ENCODE results near the gene NRXN3. TPM values are rescaled to one million over a fixed set of nuclear protein-coding genes. Genes with fewer than 3 reads are reported as not detected.

Gene NRXN3
- polyA plus RNA-seq, 1 of the 3 experiments (the other 2 are of a cell fraction): 1.6 TPM

- no peaks in the 10 kb centered on the region for H3K9me3 ChIP-seq
- H3K9ac ChIP-seq: no peak overlapping the region
- no peaks in the 10 kb centered on the region for H3K9me2 ChIP-seq
- no peaks in the 10 kb centered on the region for H3K79me2 ChIP-seq (ENCODE audit: insufficient read depth)
- H3K27ac ChIP-seq (ENCODE audit: low read depth in 2 of 2, low read length in 1 of 2): no peak overlapping the region
- ChIA-PET CTCF (interaction anchor here (7.6 kb wide), 1 partner anchor 27 kb away, joined by 52 read pairs; no protein-coding TSS in a partner anchor), POLR2A (no interaction called here)
- H3K4me3 ChIP-seq (ENCODE audit: low read depth in 2 of 2, low read length in 1 of 2): no peak overlapping the region
- no peaks in the 10 kb centered on the region for H3K4me1 ChIP-seq (ENCODE audit: control insufficient read depth in 1 of 2, insufficient read depth in 2 of 2, low read depth in 1 of 2, low read length in 1 of 2)
- H2AFZ ChIP-seq (ENCODE audit: low read depth): no peak overlapping the region
- H3K36me3 ChIP-seq (replicated peaks in 1 of 2; ENCODE audit: control insufficient read depth in 1 of 2, insufficient read depth in 2 of 2, low read length in 1 of 2): no peaks in the 10 kb centered on the region
- no peaks in the 10 kb centered on the region for H3F3A ChIP-seq (replicated peaks; ENCODE audit: insufficient read depth)
- WGBS (ENCODE audit: low lambda C conversion rate): 34% methylated on average over 11 of the region's 11 CpGs
- no peak for DNase-seq
- TF ChIP-seq FOSL2 (IDR thresholded peaks at IDR 0.05; ENCODE audit: borderline replicate concordance, low read depth): no peak
- no peak for TF ChIP-seq SIN3A (IDR thresholded peaks at IDR 0.05; ENCODE audit: borderline replicate concordance, low read depth, low read length)
- TF ChIP-seq RXRA (IDR thresholded peaks at IDR 0.05; ENCODE audit: borderline replicate concordance, low read depth): no peak
- no peak for TF ChIP-seq POLR2AphosphoS5 (IDR thresholded peaks at IDR 0.05; ENCODE audit: low read depth, low read length)
- TF ChIP-seq, protein P1, sequence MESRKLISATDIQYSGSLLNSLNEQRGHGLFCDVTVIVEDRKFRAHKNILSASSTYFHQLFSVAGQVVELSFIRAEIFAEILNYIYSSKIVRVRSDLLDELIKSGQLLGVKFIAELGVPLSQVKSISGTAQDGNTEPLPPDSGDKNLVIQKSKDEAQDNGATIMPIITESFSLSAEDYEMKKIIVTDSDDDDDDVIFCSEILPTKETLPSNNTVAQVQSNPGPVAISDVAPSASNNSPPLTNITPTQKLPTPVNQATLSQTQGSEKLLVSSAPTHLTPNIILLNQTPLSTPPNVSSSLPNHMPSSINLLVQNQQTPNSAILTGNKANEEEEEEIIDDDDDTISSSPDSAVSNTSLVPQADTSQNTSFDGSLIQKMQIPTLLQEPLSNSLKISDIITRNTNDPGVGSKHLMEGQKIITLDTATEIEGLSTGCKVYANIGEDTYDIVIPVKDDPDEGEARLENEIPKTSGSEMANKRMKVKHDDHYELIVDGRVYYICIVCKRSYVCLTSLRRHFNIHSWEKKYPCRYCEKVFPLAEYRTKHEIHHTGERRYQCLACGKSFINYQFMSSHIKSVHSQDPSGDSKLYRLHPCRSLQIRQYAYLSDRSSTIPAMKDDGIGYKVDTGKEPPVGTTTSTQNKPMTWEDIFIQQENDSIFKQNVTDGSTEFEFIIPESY (IDR thresholded peaks at IDR 0.05; ENCODE audit: borderline replicate concordance, low read depth): no peak
- no peak for TF ChIP-seq MEF2A (IDR thresholded peaks at IDR 0.05; ENCODE audit: borderline replicate concordance, low read depth)
- no peak for TF ChIP-seq CHD2 (IDR thresholded peaks at IDR 0.05; ENCODE audit: low read length, partially characterized antibody)
- TF ChIP-seq PBX3 (IDR thresholded peaks at IDR 0.05): no peak
- TF ChIP-seq USF2 (IDR thresholded peaks at IDR 0.05; ENCODE audit: borderline replicate concordance, low read depth, low read length): no peak
- no peak for TF ChIP-seq FOXJ3 (CRISPR knock-in tag; IDR thresholded peaks at IDR 0.05)
- TF ChIP-seq MAX (IDR thresholded peaks at IDR 0.05; ENCODE audit: low read depth): no peak
- TF ChIP-seq GABPA (IDR thresholded peaks at IDR 0.05; ENCODE audit: low read depth): no peak
- H3K4me2 ChIP-seq: no peak overlapping the region
- no peaks in the 10 kb centered on the region for H4K20me1 ChIP-seq (ENCODE audit: insufficient read depth)
- H3K27me3 ChIP-seq (ENCODE audit: insufficient read depth): no peaks in the 10 kb centered on the region
These were observed 423.8 kb downstream of the NRXN3 start for GRCh38 chr14:78593949-78594348.

DNA sequence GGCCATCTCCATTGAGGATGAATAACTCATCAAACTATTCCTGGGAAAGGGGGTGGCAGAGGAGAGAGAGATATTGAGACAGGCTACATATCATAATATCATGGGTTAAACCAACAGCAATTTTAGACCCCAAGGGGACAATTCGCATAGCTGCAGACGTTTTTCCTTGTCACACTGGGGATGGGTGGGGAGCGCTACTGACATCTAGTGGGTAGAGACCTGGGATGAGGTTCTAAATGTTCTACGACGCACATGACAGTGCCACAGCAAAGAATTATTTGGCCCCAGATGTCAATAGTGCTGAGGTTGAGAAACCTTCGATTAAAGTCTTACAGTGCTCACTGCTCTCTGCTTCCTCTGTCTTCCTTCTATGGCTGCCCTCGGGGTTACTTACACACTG lies 425.6 kb downstream of the NRXN3 start:
- ChIA-PET CTCF (interaction anchor here (0.8 to 7.6 kb wide), 12 partner anchors 9 to 574 kb away, joined by 3 to 55 read pairs (median 4); no protein-coding TSS in a partner anchor), POLR2A (no interaction called here)
- peak; percentile 27 for DNase-seq
- no peaks in the 10 kb centered on the region for H3K27me3 ChIP-seq (ENCODE audit: insufficient read depth)
- H3K27ac ChIP-seq (ENCODE audit: low read depth in 2 of 2, low read length in 1 of 2): no peak overlapping the region
- TF ChIP-seq POLR2AphosphoS5 (IDR thresholded peaks at IDR 0.05; ENCODE audit: low read depth, low read length) (no peak), MAX (IDR thresholded peaks at IDR 0.05; ENCODE audit: low read depth) (no peak), PBX3 (IDR thresholded peaks at IDR 0.05) (no peak), SMC3 (IDR thresholded peaks at IDR 0.05; ENCODE audit: low read depth, low read length) (peak; percentile 32; the same call in 1 of the 2 replicates), NRF1 (IDR thresholded peaks at IDR 0.05; ENCODE audit: low read depth, low read length) (no peak), RAD21 (IDR thresholded peaks at IDR 0.05; ENCODE audit: low read length) (peak; percentile 53)
- H2AFZ ChIP-seq (ENCODE audit: low read depth): no peak overlapping the region
- H3K36me3 ChIP-seq (replicated peaks in 1 of 2; ENCODE audit: control insufficient read depth in 1 of 2, insufficient read depth in 2 of 2, low read length in 1 of 2): no peaks in the 10 kb centered on the region
- no peaks in the 10 kb centered on the region for H3K79me2 ChIP-seq (ENCODE audit: insufficient read depth)
- no peaks in the 10 kb centered on the region for H3K4me1 ChIP-seq (ENCODE audit: control insufficient read depth in 1 of 2, insufficient read depth in 2 of 2, low read depth in 1 of 2, low read length in 1 of 2)
- no peaks in the 10 kb centered on the region for H3K9me3 ChIP-seq
- no peaks in the 10 kb centered on the region for H3K9me2 ChIP-seq
- 22% methylated on average over 7 of the region's 7 CpGs for WGBS (ENCODE audit: low lambda C conversion rate)
- no peaks in the 10 kb centered on the region for H4K20me1 ChIP-seq (ENCODE audit: insufficient read depth)
- no peak overlapping the region for H3K9ac ChIP-seq
- H3F3A ChIP-seq (replicated peaks; ENCODE audit: insufficient read depth): no peaks in the 10 kb centered on the region
- H3K4me2 ChIP-seq: no peak overlapping the region
- no peak overlapping the region for H3K4me3 ChIP-seq (ENCODE audit: low read depth in 2 of 2, low read length in 1 of 2)

Data from SK-N-SH (cell line).